Transverse colon (tissue), 3 donors: ENCODE data around the gene HRG.

Experiments used
- CTCF ChIP-seq, 5 experiments: fragments of 200-600 bp in 3 of 5; fragments of 450-650 bp in 2 of 5; sonication (generic) in 3 of 5; IDR thresholded peaks; 1 replicate in 2 of 5; 2 replicates in 3 of 5; pipeline ENCODE4 v1.5.1; 2016 to 2017; ENCODE audit warnings: antibody characterized with exemption in 5 of 5, inconsistent platforms in 3 of 5, mild to moderate bottlenecking in 2 of 5, moderate library complexity in 1 of 5
- EP300 ChIP-seq: sonication (generic); formaldehyde crosslinking; IDR thresholded peaks from one replicate; pipeline ENCODE4 v1.6.1; 2017; ENCODE audit warnings: antibody characterized with exemption, low read depth
- POLR2A ChIP-seq: fragments of 450-650 bp; IDR thresholded peaks from one replicate; pipeline ENCODE4 v1.6.1; 2016; ENCODE audit warnings: antibody characterized with exemption, mild to moderate bottlenecking, moderate library complexity

GRCh38 chr3:186651678-186652215, 14.1 kb upstream of the HRG start:
- no peak for TF ChIP-seq CTCF (IDR thresholded peaks at IDR 0.05)
- TF ChIP-seq POLR2A = no peak
- TF ChIP-seq EP300 = no peak
